Measurements from ENCODE around the gene KLC3.

- TF ChIP-seq CTCF (IDR thresholded peaks at IDR 0.05; ENCODE audit: borderline replicate concordance, extremely low read depth, low read length, poor library complexity, severe bottlenecking) (no peak), EZH2 (IDR thresholded peaks at IDR 0.05; ENCODE audit: borderline replicate concordance, low read depth, low read length, severe bottlenecking) (no peak)
Measured at GRCh38 chr19:45352914-45353796, 12.6 kb downstream of the KLC3 start.
